ENCODE results near the gene CHIT1.

DNA sequence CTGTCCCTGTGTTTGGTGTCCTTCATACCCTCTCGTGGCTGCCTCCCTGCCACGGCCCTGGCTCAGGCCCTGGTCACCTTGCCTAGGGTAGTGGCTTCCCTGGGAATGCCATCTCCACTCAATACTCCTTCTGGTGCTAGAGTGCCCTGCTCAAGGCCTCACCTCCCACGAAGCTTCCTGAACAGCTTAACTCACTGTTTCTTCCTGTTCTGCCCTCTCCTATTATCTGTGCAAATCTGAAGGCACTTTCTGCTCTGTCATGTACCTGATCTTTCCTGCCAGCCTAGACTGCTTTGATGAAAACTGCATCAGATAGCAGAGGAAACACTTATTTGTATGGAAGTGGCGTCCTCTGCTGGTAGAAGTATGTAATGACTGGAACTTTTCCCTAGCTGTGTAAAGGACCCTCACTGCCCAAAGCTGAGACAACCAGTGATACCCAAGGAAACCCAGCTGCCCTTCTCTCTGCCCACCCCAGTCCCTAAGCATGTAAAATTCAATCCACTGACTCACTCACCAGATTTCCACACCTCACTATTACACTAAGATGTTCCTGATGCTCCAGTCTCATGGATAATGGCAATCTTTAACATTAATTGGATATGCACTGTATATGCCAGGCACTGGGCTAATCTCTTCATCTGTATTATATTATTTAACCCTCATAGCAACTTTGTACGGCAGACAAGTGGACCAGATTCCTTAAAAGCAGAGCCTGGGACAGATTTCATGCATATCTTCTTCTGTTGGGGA lies 39.6 kb upstream of the CHIT1 start:
- no peak for TF ChIP-seq YY1 (IDR thresholded peaks at IDR 0.05; ENCODE audit: insufficient read depth, insufficient read length)
- no peak for TF ChIP-seq ZNF274 (IDR thresholded peaks at IDR 0.05; ENCODE audit: low read depth, low read length)
- TF ChIP-seq SUZ12 (IDR thresholded peaks at IDR 0.05; ENCODE audit: extremely low read depth, insufficient read depth, insufficient read length), result no peak

Measured in NT2/D1 (cell line).